Measurements from ENCODE around the gene GEMIN7.
A peak's percentile ranks its signal among the peaks of the same experiment; 100 is the strongest.

Gene GEMIN7

GRCh38 chr19:45063851-45064801 lies 14.9 kb upstream of the GEMIN7 start:
- no peak for DNase-seq

GRCh38 chr19:45066921-45067661 lies 12.0 kb upstream of the GEMIN7 start:
- no peak for DNase-seq

- no peak for DNase-seq
These were observed 11.0 kb upstream of the GEMIN7 start for GRCh38 chr19:45068041-45068440.

GRCh38 chr19:45069056-45069455 lies 10.0 kb upstream of the GEMIN7 start:
- DNase-seq: no peak

GRCh38 chr19:45070214-45070613 lies 8.8 kb upstream of the GEMIN7 start:
- DNase-seq: no peak

- DNase-seq: no peak
These were observed 8.1 kb upstream of the GEMIN7 start for GRCh38 chr19:45070861-45071544.

GRCh38 chr19:45071545-45071938 lies 7.5 kb upstream of the GEMIN7 start:
- DNase-seq: no peak

GRCh38 chr19:45071969-45072790 lies 6.9 kb upstream of the GEMIN7 start:
- DNase-seq: no peak

- DNase-seq: no peak
These were observed 4.2 kb upstream of the GEMIN7 start for GRCh38 chr19:45074744-45075300.

- DNase-seq: no peak
These were observed 3.6 kb upstream of the GEMIN7 start for GRCh38 chr19:45075301-45076028.

GRCh38 chr19:45076029-45076850 lies 2.8 kb upstream of the GEMIN7 start, which contains the start of gene ZNF296:
ZNF296 (minus strand) TSS chr19:45076478; CDS start chr19:45076373, 105 bp downstream.
- peak; percentile 71 for DNase-seq

GRCh38 chr19:45076851-45077730 lies 2.0 kb upstream of the GEMIN7 start:
- no peak for DNase-seq

GRCh38 chr19:45078390-45079062 lies 534 bp upstream of the GEMIN7 start:
- DNase-seq: peak; percentile 7

- no peak for DNase-seq
These were observed 881 bp downstream of the GEMIN7 start for GRCh38 chr19:45079911-45080370.

- no peak for DNase-seq
These were observed 3.1 kb downstream of the GEMIN7 start for GRCh38 chr19:45082170-45082569.

- DNase-seq: no peak
These were observed 7.4 kb downstream of the GEMIN7 start for GRCh38 chr19:45086480-45086879.

GRCh38 chr19:45087531-45087930 lies 8.5 kb downstream of the GEMIN7 start:
- DNase-seq: peak; percentile 14

- no peak for DNase-seq
These were observed 11.0 kb downstream of the GEMIN7 start for GRCh38 chr19:45090034-45090433.

- no peak for DNase-seq
These were observed 11.5 kb downstream of the GEMIN7 start for GRCh38 chr19:45090606-45091005.

Measured in activated T-cell treated with anti-CD3 and anti-CD28 coated beads for 4 hours (primary cell).